Upper lobe of left lung (tissue), 6 donors: Measurements from ENCODE around the gene HIVEP3. TPM values are rescaled to one million over a fixed set of nuclear protein-coding genes. Genes with fewer than 3 reads are reported as not detected.
A peak's percentile ranks its signal among the peaks of the same experiment; 100 is the strongest.

ENCODE experiments used
- ATAC-seq, 2 donors: fragments of 200-7000 bp; cut with Tn5 transposase; one replicate each; pipeline ENCODE4 v1.9.1; 2022; ENCODE audit warnings: mild to moderate bottlenecking in 2 of 2, moderate library complexity in 2 of 2; ENCODE audit not compliant: low FRiP score in 2 of 2
- DNase-seq, 2 donors: peaks; one replicate each; pipeline ENCODE4 v3.0.0-alpha.2; 2019 to 2020
- H3K27ac ChIP-seq, 4 donors: fragments of 200-600 bp; sonication (generic); one replicate each; pipeline ENCODE4 v1.5.1; 2016 to 2019
- H3K27me3 ChIP-seq, 4 donors: fragments of 200-600 bp; sonication (generic); one replicate each; pipeline ENCODE4 v1.5.1; 2017 to 2019
- H3K36me3 ChIP-seq, 4 donors: fragments of 200-600 bp; sonication (generic); one replicate each; pipeline ENCODE4 v1.5.1; 2016 to 2019
- H3K4me1 ChIP-seq, 4 donors: fragments of 200-600 bp; sonication (generic); one replicate each; pipeline ENCODE4 v1.5.1; 2018 to 2019
- H3K4me3 ChIP-seq, 4 donors: fragments of 200-600 bp; sonication (generic); one replicate each; pipeline ENCODE4 v1.5.1; 2017 to 2019; ENCODE audit warnings: mild to moderate bottlenecking in 2 of 4, moderate library complexity in 1 of 4
- H3K9me3 ChIP-seq, 4 donors: fragments of 200-600 bp; sonication (generic); one replicate each; pipeline ENCODE4 v1.5.1; 2018 to 2019
- EP300 ChIP-seq, 4 donors: sonication (generic); formaldehyde crosslinking; IDR thresholded peaks; one replicate each; pipeline ENCODE4 v1.5.1; 2017; ENCODE audit warnings: antibody characterized with exemption in 4 of 4, control low read depth in 2 of 4
- POLR2A ChIP-seq, 4 donors: fragments of 450-650 bp; IDR thresholded peaks; one replicate each; pipeline ENCODE4 v1.5.1; 2016 to 2017; ENCODE audit warnings: antibody characterized with exemption in 4 of 4, mild to moderate bottlenecking in 2 of 4
- POLR2AphosphoS5 ChIP-seq, 2 donors: sonication (generic); formaldehyde crosslinking; IDR thresholded peaks; one replicate each; pipeline ENCODE4 v1.5.1; 2017; ENCODE audit warnings: antibody characterized with exemption in 2 of 2
- WGBS, 2 donors: methylation state at CpG; one replicate each; pipeline ENCODE4 v1.1.5; 2017 to 2018; 5-methylcytosine and 5-hydroxymethylcytosine counted together
- total RNA-seq, 6 donors: library from RNA; depleted of rRNA in 4 of 6; stranded (reverse); fragments of >200 nt in 4 of 6; gene quantifications; one replicate each; pipeline versions ENCODE4 v1.1.0 to v1.2.1, GENCODE V29; 2016 to 2021
- TF ChIP-seq, protein P1 (sequence below), 6 experiments: fragments of 450-650 bp in 4 of 6; fragments of 200-600 bp in 2 of 6; sonication (generic) in 2 of 6; IDR thresholded peaks; one replicate each; pipeline ENCODE4 v1.5.1; 2016 to 2019; ENCODE audit warnings: antibody characterized with exemption in 6 of 6
- donor health status: DM: no; HTN: no; CAD: no; lungs with moderate emphysema.
- donor health status: DM: no; HTN: yes; CAD: no; lungs with severe emphysema.

HIVEP3 gene
- total RNA-seq, 6 donors from 2014 or later: 9.7 to 23.0 (median 11.6) TPM

GRCh38 chr1:41464885-41465284 lies 453.8 kb downstream of the HIVEP3 start:
- Histone ChIP-seq H3K4me3 (no peak overlapping the region), H3K27ac (no peak overlapping the region), H3K27me3 (no peaks in the 10 kb centered on the region), H3K36me3 (no peaks in the 10 kb centered on the region), H3K9me3 (no peaks in the 10 kb centered on the region), H3K4me1 (no peaks in the 10 kb centered on the region)
- DNase-seq (no peak), ATAC-seq (no peak)
- no peak for TF ChIP-seq POLR2A (IDR thresholded peaks at IDR 0.05)
- no peak for TF ChIP-seq POLR2AphosphoS5 (IDR thresholded peaks at IDR 0.05)
- TF ChIP-seq, protein P1, sequence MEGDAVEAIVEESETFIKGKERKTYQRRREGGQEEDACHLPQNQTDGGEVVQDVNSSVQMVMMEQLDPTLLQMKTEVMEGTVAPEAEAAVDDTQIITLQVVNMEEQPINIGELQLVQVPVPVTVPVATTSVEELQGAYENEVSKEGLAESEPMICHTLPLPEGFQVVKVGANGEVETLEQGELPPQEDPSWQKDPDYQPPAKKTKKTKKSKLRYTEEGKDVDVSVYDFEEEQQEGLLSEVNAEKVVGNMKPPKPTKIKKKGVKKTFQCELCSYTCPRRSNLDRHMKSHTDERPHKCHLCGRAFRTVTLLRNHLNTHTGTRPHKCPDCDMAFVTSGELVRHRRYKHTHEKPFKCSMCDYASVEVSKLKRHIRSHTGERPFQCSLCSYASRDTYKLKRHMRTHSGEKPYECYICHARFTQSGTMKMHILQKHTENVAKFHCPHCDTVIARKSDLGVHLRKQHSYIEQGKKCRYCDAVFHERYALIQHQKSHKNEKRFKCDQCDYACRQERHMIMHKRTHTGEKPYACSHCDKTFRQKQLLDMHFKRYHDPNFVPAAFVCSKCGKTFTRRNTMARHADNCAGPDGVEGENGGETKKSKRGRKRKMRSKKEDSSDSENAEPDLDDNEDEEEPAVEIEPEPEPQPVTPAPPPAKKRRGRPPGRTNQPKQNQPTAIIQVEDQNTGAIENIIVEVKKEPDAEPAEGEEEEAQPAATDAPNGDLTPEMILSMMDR (IDR thresholded peaks at IDR 0.05): no peak
- no peak for TF ChIP-seq EP300 (IDR thresholded peaks at IDR 0.05)
- WGBS, 2 donors: 87 to 92% methylated on average over 7 of the region's 7 CpGs

GRCh38 chr1:41463516-41463915 lies 455.2 kb downstream of the HIVEP3 start:
- H3K27me3 ChIP-seq: no peaks in the 10 kb centered on the region
- no peaks in the 10 kb centered on the region for H3K9me3 ChIP-seq
- H3K27ac ChIP-seq: no peak overlapping the region
- no peaks in the 10 kb centered on the region for H3K4me1 ChIP-seq
- no peaks in the 10 kb centered on the region for H3K36me3 ChIP-seq
- ATAC-seq (no peak), DNase-seq (no peak)
- 94 to 100% methylated on average over 1 to 2 of the region's 2 CpGs for WGBS, 2 donors
- no peak for TF ChIP-seq EP300 (IDR thresholded peaks at IDR 0.05)
- no peak for TF ChIP-seq POLR2A (IDR thresholded peaks at IDR 0.05)
- TF ChIP-seq, protein P1 (IDR thresholded peaks at IDR 0.05): no peak
- H3K4me3 ChIP-seq: no peak overlapping the region

GRCh38 chr1:41462680-41463004 lies 456.1 kb downstream of the HIVEP3 start:
- ATAC-seq (no peak), DNase-seq (no peak)
- H3K27ac ChIP-seq: no peak overlapping the region
- H3K9me3 ChIP-seq: no peaks in the 10 kb centered on the region
- 98 to 100% methylated on average over 2 of the region's 2 CpGs for WGBS, 2 donors
- H3K27me3 ChIP-seq: no peaks in the 10 kb centered on the region
- TF ChIP-seq EP300 (IDR thresholded peaks at IDR 0.05) (no peak), POLR2AphosphoS5 (IDR thresholded peaks at IDR 0.05) (no peak), POLR2A (IDR thresholded peaks at IDR 0.05) (no peak)
- TF ChIP-seq, protein P1 (IDR thresholded peaks at IDR 0.05): no peak
- no peaks in the 10 kb centered on the region for H3K36me3 ChIP-seq
- no peak overlapping the region for H3K4me3 ChIP-seq
- H3K4me1 ChIP-seq: no peaks in the 10 kb centered on the region

- H3K4me1 ChIP-seq: no peaks in the 10 kb centered on the region
- H3K36me3 ChIP-seq: no peaks in the 10 kb centered on the region
- WGBS, 2 donors: 56 to 62% methylated on average over 4 of the region's 4 CpGs
- no peak for ATAC-seq
- H3K27me3 ChIP-seq: no peaks in the 10 kb centered on the region
- DNase-seq: peak in 1 of 2 donors; percentile 62
- TF ChIP-seq EP300 (IDR thresholded peaks at IDR 0.05) (no peak), POLR2AphosphoS5 (IDR thresholded peaks at IDR 0.05) (no peak), POLR2A (IDR thresholded peaks at IDR 0.05) (no peak)
- TF ChIP-seq, protein P1 (IDR thresholded peaks at IDR 0.05): no peak
- no peaks in the 10 kb centered on the region for H3K9me3 ChIP-seq
- H3K27ac ChIP-seq: no peak overlapping the region
- H3K4me3 ChIP-seq: no peak overlapping the region
Measured at GRCh38 chr1:41461790-41462679, 456.7 kb downstream of the HIVEP3 start.
